Diencephalon (tissue), 1 donor: ENCODE measurements around the gene GLYAT. TPM values are rescaled to one million over a fixed set of nuclear protein-coding genes. Genes with fewer than 3 reads are reported as not detected.

Experiments used
- total RNA-seq: library from RNA; depleted of rRNA; stranded (reverse); fragments of >200 nt; gene quantifications from one replicate; pipeline ENCODE4 v1.2.3, GENCODE V29; 2014

GLYAT gene
- not detected for total RNA-seq

GRCh38 chr11:58731819-58732218, at the start of gene GLYAT:
TSS of gene GLYAT (minus strand) at chr11:58731943. CDS start at chr11:58724496, 7,447 bp downstream.

Other genes starting within 250 kb of the GLYAT start
- gene OR5B21, start 223.8 kb downstream of the GLYAT start, total RNA-seq = not detected
- 4.2 TPM for gene LPXN, start 156.1 kb downstream of the GLYAT start, total RNA-seq
- gene ZFP91, start 152.9 kb downstream of the GLYAT start, total RNA-seq = 53.5 TPM
- gene CNTF, start 109.3 kb downstream of the GLYAT start, total RNA-seq = 1.6 TPM
- gene GLYATL2, start 112.8 kb upstream of the GLYAT start, total RNA-seq = 4.8 TPM
- 3.5 TPM for gene GLYATL1, start 207.5 kb upstream of the GLYAT start, total RNA-seq